SHP77 treated with DMSO at 0.1 percent for 48 hours (cell line): ENCODE results near the gene KRT13.
A peak's percentile ranks its signal among the peaks of the same experiment; 100 is the strongest.
"Not testable (repeated sequence)": the region's sequence is repeated elsewhere in the genome, so short reads cannot be mapped to it uniquely, and the experiment has no call there.

Experiments used
- DNase-seq: peaks from one replicate; lab custom pipeline; 2025; lab: John Stamatoyannopoulos, UW

KRT13 gene

DNA sequence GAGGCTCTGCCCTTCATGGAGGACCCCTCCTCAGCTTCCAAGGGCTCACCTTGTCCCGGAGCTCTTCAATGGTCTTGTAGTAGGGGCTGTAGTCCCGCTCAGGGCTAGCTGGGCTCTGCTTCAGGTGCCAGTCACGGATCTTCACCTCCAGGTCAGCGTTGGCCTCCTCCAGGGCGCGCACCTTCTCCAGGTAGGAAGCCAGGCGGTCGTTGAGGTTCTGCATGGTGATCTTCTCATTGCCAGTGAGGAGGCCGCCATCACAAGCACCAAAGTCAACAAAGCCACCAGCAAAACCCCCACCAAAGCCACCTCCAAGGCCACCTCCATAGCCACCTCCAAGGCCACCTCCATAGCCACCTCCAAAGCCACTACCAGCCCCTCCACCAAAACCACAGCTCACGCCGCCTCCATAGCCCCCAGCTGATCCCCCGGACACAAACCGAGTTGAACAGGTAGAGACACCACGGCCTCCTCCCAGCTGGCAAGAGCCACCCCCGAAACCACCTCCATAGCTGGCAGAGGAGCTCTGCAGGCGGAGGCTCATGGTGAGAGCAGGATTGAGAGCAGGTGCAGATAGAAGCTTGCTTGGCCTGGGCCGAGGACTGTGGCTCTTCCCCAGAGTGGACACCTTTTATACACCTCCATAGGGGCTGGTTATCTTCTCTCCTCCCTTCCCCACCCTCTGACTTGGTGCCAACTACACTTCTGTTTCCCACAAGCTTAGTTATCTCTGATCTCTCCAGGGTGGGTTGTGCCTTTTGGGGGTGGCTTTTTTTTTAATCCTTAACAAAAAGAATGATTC is at the start of gene KRT13:
TSS of gene KRT13 (minus strand) at position 606 of the 802 bp plus-strand sequence. CDS start at position 544, 62 bp downstream.
- no peak for DNase-seq

GRCh38 chr17:41553987-41554680 is 48.7 kb upstream of the KRT13 start:
- DNase-seq: no peak

GRCh38 chr17:41553176-41553575 is 47.8 kb upstream of the KRT13 start:
- DNase-seq: no peak

- DNase-seq: no peak
Observed at GRCh38 chr17:41552455-41552854, 47.0 kb upstream of the KRT13 start.

DNA sequence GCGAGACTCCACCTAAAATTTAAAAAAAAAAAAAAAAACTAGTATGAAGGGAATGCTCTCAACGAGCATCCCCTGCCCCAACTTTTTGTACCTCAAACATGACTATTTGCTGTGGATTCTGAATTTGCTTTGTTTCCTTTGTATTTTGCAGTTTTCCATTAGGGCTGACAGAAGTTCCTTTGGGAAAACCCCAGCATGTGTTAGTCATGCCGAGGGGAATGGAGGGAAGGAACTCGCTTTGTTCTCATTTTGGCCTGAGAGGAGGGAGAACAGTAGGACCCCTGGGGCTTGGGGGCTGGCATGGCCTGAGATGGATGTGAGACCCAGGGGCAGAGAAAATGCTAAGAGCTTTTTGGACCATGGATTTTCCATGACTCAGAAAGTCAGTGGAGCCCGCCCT is 46.0 kb upstream of the KRT13 start:
- no peak for DNase-seq

DNA sequence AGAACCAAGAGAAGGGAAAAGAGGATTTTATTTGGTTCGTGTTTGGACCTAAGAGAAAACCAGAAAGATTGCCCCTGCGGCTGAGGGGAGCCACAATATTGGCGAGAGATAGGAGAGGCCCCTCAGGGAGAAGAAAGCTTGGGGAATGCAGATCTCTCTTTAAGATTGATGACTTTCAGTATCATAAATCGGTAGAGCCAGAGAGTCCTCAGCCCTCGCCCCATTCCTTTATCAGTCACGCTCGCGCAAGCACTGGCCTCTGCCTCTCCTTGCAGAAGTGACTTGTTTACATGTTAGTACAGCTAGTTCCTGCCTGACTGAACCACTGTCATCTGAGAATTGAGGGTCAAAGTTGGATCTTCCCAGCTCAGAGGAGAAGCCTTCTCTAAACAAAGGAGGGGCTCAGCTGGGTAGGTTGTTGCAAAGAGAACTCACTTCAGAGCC is 44.2 kb upstream of the KRT13 start:
- no peak for DNase-seq

DNA sequence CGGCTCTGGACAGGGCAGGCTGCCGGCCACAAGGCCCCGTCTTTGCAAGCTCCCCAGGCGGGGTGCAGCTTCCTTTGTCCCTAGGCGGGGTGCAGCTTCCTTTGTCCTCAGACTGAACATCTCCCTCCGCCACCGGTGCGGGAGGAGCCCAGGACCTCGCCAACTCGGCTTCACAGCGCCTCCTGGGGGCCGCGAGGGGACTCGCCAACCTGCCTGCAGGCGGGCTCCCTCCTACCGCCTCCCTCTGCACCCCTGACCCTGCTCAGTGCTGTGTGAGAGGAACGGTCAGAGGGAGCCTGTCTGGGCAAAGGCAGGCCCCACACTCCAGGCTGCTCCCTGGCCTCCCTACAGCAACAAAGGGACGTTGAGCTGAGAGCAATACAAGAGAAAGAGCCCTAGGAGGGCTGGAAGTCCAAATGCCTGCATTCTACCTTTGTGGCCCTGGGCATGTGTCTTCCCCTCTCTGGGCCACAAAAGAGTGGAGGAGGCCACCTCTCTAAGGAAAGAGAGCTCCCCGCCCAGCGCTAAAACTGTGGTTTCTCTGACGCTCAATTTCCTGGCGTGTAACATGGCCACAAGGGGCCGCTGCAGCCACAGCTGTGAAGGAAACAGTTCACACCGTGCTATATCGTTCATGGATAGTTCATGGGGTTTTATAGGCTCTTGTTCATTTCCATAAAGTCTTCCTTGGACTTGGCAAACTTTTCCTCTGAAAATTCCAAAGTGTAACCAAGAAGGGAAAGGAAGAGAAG is 43.6 kb upstream of the KRT13 start:
- DNase-seq: peak; percentile 8

GRCh38 chr17:41547921-41548843 is 42.8 kb upstream of the KRT13 start:
- no peak for DNase-seq

DNA sequence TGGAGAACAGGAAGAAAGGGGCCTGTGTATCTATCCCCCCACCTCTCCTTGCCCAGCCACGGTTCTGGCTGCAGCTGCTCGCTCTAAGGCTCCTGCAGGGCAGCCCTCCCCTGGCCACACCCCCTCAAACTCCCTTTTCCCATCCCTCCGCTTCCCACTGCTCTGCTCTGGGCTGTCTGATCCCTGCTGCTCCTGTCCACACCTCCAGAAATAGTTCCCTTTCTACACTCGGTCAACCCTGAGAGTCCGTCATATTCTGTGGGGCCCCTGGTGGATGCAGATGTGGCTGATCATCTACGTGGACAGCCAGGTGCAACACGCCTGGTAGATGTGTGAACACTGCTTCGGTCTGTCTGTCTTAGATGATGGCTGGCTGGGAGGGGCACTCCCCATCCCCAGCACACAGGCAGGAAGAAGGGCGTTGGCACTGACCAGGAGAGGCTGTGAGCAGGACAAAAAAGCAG is 42.0 kb upstream of the KRT13 start:
- DNase-seq: no peak

DNA sequence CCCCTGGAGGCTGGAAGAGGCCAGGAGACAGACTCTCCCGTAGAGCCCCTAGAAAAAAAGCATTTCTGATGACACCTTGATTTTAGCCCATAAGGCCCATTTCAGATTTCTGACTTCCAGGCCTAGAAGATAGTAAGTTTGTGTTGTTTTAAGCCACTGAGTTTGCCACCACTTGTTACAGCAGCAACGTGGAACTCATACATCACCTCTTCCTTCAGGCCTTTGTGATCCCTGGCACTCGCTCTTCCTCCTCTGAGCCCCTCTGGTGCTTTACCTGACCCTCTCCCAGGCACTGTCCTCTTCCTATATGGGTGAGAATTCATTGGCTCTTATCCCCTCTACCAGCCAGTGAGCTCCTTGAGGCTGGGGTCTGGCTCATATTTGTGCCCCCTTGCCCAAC is 41.4 kb upstream of the KRT13 start:
- DNase-seq: no peak

DNA sequence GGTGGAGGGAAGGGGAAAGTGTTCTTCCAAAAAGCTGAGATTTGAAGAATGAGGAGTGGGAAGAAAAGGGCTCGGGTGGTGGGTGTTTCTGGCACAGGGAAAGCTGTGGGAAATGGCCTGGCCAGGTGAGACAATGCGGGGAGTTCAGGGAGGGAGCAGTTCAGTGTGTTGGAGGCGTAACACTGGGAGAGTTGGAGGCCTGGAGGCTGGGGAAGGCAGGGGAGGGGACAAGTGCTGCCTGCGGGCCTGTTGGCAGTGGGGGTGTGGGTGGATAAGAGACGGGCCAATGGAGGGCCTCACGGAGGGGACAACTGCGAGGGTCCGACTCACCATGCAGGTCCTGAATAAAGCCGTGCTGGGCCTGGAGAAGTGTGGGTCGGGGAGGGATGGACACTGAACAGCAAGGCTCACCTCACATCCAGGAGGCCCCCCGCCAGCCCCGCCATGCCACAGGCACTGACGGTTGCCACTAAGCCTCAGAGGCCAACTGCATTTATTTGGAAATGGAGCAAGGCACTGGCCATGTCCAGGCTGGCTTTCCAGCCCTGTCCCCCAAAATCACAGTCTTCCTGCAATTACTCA is 40.5 kb upstream of the KRT13 start:
- DNase-seq: no peak

DNA sequence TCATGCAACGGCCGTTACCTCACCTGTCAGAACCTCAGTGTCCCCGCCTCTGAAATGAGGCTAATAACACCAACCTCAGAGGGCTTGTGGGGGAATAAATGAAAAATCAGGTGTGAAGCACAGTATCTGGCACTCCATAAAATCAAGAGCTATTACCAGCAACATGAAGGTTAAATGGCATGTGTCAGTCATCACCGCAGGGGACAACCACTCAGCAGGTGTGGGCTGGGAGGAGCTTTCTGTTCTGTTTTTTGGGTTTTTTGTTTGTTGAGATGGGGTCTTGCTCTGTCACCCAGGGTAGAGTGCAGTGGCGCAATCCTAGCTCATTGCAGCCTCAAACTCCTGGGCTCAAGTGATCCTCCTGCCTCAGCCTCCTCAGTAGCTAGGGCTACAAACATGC is 39.5 kb upstream of the KRT13 start:
- no peak for DNase-seq

GRCh38 chr17:41544491-41544892 is 39.1 kb upstream of the KRT13 start:
- DNase-seq: no peak

- DNase-seq: not testable (repeated sequence)
Observed at GRCh38 chr17:41542786-41543185, 37.4 kb upstream of the KRT13 start.

DNA sequence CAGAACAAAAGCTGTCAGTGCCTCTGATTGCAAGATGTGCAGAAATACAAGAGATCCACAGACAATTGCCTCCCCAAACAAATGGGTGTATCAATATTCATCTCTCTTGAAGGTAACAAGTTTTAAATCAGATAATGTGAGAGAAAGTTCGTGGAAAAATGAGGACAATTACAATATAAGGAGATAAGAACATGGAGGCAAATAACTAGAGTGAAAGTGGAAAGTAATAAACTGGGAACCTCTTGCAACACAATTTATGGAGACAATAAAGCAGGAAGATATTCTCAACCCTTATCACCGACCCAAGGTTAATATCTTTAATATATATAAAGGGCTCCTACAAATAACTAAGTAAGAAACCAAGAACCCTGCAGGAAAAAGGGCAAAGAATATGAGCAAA is 36.9 kb upstream of the KRT13 start:
- no peak for DNase-seq

DNA sequence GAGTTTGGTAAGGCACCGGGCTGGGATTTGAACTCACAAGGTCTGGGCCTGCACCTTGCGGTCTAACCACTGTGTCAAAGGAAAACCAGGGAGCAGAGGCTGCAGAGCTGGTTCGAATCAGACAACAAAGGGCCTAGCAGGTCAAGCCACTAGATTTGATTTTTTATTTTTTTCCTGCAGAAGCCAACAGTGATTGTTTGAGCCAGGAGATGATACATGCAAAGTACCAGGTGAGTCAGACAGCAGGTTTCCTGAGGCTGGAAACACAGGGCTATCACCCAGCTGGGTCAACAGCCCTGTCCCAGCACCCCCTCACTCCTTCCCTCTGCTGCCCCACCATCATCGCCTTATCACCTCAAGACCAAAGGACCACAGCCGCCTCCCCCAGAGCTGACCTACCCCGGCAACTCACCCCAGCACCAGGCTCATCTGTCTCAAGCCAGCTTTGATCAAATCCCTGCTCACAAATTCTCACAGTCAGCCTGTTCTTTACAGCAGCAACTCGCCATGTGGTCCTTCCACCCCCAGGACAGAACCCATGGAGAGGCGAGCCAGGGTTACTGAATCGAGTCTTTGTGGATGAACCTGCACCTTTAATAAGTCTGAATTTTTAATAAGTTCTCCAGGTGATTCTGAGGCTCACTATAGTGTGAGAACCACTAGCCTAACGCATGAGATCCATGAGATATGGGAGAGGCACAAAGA is 35.7 kb upstream of the KRT13 start:
- DNase-seq: no peak

- DNase-seq: no peak
Observed at GRCh38 chr17:41539979-41540701, 34.7 kb upstream of the KRT13 start.

GRCh38 chr17:41539071-41539492 is 33.7 kb upstream of the KRT13 start:
- DNase-seq: no peak

GRCh38 chr17:41538565-41538991 is 33.2 kb upstream of the KRT13 start:
- no peak for DNase-seq

DNA sequence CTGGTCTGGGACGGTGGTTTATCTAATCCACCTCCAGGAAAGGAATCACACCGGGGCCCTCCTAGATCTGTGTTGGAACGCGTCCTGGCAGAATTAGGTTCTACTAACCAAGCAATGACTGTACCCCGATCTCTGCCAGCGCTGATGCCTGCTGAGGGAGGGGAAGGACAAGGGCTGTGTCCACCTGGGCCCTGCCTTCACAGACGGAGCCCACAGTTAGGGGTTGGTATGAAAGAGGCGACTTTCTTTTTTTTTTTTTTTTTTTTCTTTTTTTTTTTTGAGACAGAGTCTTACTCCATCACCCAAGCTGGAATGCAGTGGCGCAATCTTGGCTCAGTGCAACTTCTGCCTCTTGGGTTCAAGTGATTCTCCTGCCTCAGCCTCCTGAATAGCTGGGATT is 32.6 kb upstream of the KRT13 start:
- no peak for DNase-seq
